Effector CD4-positive, alpha-beta T cell (primary cell): ENCODE data around the gene SOX12.
A peak's percentile ranks its signal among the peaks of the same experiment; 100 is the strongest.
"Not testable (repeated sequence)": the region's sequence is repeated elsewhere in the genome, so short reads cannot be mapped to it uniquely, and the experiment has no call there.

ENCODE experiments used
- DNase-seq: peaks from one replicate; pipeline ENCODE4 v3.0.0-alpha.2; 2020

Gene SOX12

DNA sequence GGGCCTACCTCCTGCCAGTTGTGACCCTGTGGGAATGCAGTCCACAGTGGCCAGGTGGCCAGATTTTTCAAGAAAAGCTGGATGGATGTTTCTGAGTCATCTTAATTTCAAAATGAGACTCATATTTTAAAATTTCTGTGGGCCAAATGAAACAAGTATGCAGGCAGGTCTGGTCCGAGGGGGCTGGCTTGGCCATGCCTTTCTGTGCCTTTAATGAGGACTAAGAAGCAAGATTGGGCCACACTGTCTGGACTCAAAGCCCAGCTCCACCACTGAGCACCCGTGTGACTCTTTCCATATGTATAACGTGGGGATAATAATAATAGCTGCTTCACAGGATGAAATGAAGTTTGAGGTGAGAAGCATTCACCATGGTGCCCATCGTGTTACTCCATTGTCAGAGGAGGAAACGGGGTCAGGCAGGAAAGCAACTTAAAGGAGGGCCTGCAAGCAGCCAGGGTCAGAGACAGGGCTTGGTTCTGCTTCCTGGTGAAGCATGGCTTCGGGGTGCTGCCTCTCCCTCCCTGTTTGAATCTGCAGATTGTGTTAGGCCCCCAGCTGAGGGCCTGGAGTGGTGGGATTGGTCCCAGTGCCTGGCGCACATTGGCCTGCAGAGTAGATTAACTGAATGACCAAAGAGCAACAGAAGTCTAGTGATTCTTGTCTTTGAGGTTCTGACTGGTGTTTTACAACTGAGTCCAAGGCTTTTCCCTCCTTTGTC lies 3.8 kb downstream of the SOX12 start:
- DNase-seq: no peak

DNA sequence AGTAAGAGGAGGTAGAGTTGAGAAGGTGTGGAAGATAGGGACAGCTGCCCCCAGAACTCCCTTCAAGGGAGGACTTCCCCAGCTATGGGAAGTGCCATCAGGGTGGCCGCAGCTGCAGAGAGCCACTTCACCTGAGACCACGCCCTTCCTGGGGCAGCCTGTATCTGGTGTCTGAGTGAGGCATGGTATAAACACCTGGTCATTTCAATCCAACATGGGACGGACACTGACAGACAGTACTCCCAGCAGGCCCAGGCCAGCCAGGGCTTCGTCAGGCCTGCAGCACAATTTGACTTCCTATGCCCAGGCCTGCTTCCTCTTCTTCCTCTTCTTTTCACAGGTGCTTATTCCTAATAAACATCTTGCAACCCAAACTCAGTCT lies 4.5 kb downstream of the SOX12 start:
- DNase-seq: no peak

DNA sequence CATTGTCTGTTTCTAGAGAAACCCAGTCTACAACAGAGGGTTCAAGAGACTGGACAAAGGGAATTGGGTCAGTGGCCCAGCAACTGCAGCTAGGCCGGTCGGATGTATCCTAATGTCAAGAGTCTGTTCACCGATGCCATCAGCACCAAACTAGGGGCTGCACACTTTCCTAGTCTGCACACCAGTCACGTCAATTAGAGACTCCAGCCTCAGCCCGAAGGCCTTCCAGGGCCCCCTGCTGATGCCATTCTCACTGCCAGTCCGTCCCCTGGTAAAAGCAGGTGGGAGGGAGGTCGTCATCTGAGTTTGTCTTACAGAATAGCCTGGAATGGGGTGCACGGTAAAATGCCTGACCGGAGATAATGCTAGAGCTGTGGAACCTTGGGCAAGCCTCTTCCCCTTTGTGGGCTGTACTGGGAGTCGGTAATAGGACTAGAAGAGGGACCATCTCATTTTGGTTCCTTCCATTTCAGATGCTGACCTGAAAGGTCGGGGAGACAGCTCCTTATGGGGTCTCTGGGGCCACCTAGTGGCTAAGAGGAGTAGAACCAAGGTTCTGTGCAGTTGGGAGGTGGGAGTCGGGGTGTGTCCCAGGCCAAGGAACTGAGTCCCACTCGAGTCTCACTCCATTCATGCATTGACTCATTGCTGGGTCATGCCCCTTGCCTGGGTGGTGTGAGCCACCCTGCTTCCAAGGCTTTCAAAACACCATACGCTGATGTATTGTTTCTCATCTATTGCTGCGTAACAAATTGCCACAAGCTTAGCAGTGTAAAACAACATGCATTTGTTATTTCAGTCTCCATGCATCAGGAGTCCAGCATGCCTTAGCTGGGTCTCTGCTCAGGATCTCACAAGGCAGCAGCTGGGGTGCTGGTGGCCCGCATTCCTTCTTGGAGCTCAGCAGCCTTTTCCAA lies 5.1 kb downstream of the SOX12 start:
- peak; percentile 49 for DNase-seq

DNA sequence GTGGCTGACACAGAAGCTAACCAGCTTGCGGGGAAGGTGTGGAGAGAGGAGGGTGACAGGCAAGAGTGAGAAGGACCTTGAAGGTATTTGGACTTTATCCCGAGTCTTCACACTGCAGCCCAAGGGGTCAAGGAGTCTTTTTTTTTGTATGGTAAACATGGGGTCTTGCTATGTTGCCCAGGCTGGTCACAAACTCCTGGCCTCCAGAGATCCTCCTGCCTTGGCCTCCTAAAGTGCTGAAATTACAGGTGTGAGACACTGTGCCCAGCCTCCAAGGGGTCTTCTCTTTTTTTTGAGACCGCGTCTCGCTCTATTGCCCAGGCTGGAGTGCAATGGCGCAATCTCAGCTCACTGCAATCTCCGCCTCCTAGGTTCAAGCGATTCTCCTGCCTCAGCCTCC lies 9.2 kb downstream of the SOX12 start:
- no peak for DNase-seq

DNA sequence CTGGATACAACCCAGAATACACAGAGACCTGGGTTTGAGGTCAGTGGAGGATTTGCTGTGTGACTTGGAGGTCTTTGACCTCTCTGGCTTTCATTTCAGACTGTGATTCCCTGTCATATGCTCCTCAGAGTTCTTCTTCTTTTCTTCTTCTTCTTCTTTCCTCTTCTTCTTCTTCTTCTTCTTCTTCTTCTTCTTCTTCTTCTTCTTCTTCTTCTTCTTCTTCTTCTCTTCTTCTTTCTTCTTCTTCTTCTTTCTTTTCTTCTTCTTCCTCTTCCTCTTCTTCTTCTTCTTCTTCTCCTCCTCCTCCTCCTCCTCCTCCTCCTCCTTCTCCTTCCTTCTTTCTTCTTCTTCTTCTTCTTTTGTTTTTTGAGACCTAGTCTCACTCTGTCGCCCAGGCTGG lies 10.7 kb downstream of the SOX12 start:
- DNase-seq: not testable (repeated sequence)

DNA sequence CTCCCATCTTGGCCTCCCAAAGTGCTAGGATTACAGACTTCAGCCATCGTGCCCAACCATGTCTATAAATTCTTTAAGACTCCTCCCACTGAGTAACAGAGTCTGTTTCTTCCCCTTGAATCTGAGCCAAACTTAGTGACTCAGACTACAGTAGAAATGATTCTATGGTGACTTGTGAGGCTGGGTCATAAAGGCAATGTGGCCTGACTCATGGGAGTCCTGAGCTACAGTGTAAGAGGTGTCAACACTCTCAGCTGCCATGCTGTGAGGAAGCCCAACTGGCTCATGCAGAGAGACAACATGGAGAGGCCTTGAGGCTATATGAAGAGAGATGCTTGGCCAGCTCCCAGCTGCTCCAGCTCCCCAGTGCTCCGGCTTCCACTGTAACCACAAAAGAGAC lies 16.3 kb downstream of the SOX12 start:
- DNase-seq: no peak

DNA sequence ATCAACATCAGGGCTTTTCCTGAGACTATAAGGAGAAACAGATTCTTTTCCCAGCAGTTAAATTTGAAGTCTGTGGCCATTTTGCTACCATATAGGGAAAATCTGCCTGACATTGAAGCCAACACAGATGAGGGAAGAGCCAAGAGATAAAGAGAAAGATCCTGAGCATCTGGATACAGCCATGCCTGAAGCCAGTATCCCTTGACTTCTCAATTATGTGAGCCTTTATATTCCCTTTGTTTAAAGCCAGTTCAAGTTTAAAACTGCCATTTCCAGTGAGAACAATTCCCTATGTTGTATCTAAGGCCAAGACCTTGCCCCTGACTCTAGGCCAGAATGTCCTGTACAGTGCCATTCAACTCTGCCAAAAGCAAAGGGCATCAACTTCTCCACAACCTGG lies 17.8 kb downstream of the SOX12 start:
- no peak for DNase-seq

DNA sequence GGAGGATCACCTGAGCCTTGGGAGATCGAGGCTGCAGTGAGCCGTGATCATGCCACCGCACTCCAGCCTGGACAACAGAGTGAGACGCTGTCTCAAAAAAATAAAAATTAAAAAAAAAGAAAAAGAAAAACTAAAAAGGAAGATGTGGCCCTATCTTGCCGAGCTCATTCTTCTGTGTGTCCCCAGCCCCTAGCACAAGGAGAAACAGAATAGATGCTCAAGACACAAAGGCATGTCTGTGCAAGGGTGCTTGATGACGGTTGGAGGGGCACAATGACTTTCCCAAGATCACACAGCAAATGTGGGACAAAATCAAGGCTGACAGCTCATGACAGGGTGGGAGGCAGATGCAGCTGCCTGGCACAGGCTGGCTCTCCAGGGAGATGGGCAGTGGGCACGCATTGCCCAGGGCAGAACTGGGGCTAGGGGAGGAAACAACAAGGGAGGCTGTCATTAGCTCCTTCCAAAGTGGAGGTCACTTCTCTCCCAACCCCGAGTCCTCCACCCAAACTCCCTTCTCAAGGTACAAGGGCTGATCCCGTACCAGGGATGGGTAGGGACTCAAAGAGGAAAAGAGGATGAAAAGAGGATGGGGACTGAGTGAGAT lies 20.8 kb downstream of the SOX12 start:
- DNase-seq: no peak

DNA sequence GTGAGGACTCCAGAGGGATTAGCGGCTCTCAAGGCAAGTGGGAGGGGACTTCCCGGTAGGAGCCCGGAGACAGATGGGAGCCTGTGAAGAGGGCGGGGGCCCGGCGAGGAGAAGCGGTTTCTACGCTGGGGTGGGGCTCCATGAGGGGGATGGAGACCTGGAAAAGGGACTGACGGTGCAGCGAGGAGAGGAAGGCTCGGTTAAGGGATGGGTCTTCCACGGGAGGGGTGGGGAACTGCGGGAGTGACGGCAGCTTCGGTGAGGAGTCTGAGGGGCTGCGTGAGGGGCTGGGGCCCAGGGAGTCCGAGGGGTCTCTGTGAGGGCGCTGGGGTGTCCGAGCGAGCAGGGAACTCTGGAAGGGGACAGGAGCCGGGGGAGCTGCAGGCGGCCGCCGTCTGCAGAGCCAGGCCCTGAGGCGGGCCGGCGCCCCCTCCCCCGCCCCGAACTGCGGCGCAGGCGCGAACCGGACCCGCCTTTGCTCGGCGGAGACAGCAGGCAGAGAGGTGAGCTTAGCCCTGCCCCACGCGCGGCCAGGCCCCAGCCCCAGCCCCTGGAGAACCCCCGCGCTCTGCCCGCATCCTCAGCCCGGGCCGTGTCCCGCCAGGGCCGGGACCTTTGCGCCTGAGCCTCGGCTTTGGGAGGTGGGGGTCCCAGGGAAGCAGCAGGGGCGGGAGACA lies 21.4 kb downstream of the SOX12 start, which contains the start of gene NRSN2:
TSS of gene NRSN2 (plus strand) at position 472 of the 677 bp plus-strand sequence. CDS start 2,533 bp downstream, outside the sequence.
- DNase-seq: no peak

DNA sequence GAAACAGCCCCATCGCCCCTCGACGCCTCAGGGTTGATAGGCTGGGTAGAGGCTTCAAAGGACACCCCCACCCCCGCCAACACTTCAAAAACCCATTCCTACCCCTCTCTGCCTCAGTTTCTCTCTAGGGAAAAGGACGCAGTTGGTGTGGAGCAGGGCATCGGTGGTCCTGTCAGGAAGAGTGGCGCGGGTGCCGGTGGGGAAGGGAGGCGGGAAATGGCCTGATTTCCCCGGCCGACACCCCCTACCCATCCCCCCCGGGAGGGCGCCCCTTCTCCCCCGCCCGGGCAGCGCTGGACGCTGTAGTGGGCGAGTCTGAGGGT lies 21.9 kb downstream of the SOX12 start:
- DNase-seq: no peak

DNA sequence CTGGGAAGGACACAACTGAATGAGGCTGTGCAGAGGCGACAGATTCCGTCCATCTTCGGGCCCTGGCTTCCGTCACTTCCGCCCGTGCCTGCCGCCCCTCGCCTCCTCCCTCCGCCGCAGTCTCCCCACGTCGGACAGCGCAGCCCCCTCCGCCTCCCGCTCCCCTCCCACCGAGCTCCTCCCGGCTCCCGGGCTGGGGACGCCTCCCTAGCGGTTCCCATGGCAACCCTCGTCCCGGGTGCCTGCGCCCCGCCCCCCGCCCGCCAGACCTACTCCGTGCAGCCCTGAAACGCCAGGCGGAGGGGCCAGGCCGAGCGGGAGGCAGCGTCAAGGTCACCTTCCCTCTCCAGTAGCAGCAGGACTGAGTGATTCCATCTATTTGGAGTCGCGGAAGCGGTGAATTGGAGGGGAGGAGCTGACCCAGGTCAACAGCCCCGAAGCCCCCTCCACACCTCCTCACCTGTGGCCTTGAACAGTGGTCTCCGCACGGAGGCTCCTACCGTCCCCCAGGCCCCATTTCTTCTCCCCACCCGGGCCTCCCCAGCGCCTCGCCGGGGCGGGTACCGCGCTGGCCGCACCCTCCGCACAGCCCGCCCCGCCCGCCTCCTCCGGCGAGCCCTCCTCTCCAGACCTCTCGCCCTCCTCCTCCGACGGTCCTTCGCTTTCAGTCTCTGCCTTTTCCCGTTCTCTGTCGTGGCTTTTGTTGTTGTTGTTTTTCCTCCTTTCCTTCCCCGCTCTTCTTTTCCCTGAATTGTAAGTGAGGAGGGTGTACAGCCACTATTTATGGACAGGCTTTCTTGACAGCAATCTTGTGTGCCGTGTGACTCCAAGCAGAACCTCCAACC lies 22.5 kb downstream of the SOX12 start:
- DNase-seq: peak; percentile 46

DNA sequence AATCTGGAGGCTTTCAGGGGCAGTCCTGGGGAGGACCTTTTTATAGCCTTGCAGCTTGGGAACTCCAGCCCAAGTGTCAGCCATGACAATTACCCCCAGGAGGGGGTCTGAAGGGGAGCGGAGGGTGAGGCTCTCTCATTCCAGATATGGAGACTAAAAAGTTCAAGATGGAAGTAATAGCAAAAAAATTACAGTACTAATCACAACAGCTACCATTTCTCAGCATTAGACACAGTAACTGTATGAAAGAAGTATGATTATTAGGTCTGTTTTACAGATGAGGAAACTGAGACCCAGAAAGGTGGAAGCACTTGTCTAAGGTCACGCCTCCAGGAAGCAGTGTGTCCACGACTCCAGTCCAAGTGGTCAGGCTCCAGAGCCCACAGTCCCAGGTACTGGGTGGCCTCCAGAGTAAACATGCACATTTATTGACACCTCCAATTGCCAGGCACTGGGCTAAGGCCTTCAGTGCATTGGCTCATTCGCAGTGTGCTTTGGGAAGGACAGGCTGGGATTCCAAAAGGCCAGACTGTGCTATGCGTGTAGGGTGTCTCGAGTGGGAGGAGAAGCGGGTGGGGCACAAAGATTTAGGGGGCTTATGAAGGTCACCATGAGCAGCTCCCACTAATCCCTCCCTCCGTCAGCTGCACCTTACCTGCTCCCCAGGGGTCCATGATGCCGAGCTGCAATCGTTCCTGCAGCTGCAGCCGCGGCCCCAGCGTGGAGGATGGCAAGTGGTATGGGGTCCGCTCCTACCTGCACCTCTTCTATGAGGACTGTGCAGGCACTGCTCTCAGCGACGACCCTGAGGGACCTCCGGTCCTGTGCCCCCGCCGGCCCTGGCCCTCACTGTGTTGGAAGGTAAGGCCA lies 23.9 kb downstream of the SOX12 start:
- DNase-seq: no peak

DNA sequence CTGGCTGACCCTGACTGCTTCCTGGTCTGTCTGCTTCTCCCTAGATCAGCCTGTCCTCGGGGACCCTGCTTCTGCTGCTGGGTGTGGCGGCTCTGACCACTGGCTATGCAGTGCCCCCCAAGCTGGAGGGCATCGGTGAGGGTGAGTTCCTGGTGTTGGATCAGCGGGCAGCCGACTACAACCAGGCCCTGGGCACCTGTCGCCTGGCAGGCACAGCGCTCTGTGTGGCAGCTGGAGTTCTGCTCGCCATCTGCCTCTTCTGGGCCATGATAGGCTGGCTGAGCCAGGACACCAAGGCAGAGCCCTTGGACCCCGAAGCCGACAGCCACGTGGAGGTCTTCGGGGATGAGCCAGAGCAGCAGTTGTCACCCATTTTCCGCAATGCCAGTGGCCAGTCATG lies 27.8 kb downstream of the SOX12 start:
- no peak for DNase-seq

DNA sequence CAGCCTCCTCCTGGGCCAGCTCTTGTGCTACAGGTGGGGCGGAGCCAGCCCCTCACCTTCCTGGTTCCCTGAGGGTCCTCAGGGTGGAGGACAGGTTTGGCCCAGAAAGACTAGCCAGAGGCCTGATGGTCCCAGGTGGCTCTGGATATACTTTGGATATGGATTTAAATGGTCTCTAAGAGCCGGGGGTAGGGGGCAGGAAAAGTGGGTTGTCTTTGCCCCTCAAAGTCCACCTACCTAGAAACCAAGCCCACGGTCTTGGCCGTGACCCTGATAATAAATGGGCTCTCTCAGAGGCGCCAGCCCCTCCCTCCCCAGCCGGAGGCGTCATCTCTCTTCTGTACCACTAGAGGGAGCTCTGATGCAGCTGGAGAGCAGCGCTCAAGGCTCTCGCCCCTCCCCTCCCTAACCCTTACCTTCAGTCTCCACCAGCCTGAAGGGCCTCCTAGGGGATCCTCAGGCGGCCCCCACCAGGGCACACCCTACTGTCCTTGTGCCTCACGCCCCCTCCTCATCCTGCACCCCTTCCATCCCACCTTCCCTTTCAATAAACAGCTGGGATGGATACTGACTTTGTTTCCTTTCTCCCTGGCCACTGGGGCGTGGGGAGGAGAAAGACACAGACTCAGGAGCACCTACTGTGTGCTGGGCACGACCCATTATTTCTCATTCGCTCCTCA lies 29.1 kb downstream of the SOX12 start:
- DNase-seq: peak; percentile 65

DNA sequence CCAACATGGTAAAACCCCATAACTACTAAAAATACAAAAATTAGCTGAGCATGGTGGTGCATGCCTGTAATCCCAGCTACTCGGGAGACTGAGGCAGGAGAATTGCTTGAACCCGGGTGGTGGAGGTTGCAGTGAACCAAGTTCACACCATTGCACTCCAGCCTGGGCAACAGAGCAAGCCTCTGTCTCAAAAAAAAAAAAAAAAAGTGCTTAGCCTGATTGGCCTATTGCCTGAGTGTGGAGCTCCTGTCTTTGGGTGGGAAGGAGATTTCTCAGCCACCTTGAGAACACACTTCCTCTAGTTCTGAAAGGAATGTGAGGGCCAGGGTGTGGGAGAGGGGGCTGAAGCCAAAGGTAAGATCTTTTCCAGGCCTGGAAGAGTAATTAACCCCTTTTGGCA lies 30.8 kb downstream of the SOX12 start:
- DNase-seq: not testable (repeated sequence)

DNA sequence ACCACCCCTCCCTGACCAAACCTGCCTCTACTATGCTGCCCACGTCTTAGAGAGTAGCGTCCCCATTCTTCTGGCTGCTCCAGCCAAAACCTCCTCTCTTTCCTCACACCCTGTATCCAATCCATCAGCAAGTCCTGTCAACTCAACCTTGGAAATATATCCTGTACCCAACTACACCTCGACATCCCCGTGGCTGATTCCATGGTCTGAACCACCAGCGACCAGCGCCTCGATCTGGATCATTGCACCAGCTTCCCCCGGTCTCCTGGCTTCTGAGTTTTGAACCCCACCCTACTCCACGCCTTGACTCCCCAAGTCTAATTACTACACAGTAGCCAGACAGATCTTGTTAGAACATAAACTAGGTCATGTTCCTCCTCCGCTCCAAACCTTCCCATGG lies 31.4 kb downstream of the SOX12 start:
- DNase-seq: no peak

DNA sequence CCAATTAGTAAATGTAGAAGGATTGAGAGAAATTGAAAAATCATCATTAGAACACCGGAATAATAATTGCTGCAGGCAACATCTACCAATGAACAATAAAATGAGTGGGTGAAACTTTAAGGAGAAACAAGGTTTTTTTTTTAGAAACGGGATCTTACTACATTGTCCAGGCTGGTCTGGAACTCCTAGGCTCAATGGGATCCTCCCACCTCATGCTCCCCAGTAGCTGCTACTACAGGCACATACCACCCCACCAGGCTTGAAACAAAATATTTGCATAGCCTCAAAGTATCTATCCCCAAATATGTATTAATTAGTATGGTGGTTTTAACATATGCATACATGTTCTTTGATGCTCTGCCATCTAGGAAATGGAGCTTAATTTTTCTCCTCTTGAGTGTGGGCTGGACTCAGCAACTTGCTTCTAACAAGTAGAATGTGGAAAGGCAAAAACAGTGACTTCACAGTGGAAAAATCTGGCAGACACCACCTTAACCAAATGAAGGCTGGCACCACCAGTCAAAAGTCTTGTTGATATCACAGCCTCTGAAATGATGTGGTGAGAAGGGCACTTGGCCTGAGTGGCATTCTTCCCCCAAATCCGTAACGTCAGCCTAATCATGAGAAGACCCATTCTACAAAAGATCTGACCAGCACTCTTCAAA lies 33.7 kb downstream of the SOX12 start:
- DNase-seq: no peak

DNA sequence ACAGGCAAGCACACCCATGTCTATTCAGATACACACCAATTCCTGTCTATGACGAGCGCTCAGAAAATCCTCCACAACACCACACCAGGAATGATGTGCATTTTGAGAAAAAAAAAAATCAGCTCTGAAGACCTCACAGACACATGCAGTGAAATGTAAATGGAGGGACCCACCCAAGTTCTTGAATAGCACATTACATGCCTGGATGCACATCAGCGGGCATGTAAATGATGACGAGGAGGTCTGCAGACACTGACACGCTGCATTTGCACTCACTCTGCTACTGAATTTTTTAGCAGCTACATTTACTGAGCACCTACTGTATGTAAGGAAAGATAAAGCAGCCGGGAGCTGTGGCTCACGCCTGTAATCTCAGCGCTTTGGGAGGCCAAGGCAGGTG lies 36.2 kb downstream of the SOX12 start:
- no peak for DNase-seq

DNA sequence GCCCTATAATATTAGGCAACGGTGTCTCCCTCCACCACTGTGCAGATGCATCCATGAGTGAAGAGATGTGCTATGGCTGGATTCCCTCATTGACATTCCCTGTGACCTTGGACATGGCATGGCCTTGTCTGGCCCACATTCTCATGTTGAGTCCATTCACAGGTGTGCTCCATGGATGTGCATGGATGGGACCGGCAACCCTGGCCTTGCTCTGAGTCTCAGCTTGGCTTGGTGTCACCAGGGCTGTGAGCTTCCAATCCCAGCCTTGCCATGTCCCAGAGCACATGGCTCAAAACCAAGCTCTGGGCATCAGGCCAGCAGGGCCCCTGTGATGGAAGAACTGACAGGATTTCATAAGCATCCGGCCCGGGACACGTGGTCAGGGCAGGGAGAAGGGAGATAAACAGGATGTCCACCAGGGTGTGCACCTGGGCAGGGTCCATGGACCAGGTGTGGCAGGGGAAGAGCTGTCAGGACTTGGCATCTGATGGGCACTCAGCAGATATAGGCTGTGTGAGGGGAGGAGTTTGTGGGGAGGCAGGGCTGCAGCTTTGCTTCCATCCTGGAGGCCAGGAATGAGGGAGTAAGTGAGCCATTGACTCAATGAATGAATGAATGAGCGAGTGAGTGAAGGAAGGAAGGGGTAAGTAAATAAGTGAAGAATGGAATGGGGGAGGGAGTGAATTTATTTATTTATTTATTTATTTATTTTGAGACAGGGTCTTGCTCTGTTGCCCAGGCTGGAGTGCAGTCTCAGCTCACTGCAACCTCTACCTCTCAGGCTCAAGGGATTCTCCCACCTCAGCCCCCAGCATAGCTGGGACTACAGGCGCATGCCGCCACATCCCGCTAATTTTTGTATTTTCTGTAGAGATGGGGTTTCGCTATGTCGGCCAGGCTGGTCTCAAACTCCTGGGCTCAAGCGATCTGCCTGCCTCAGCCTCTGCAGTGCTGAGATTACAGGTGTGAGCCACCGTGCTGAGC lies 37.2 kb downstream of the SOX12 start:
- no peak for DNase-seq
